HG03460 (cell line): ENCODE data around the gene PLVAP.

Source experiments
- ATAC-seq: cut with Tn5 transposase; IDR thresholded peaks from one replicate; pipeline ENCODE4 v1.9.1; 2021; ENCODE audit not compliant: unreplicated experiment

Gene PLVAP

DNA sequence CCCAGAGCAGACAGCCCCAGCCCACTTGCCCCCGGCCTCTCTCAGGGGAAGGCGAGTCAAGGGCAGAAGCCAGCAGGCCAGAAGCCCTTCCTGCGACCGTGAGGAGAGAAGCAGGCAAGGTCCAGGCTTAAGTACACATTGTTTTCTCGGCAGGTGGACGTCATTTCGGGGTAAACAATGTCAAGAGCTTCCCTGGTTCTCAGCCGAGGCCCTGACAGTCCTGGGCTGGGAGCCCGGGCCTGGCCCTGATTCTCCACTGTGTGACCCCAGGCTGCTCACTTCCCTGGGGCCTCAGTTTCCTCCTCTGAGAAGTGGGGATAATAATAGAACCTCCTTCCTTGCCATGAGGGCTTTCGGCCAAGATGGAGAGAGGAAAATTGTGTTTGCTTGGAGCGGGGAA lies 19.4 kb downstream of the PLVAP start:
- no peak for ATAC-seq

DNA sequence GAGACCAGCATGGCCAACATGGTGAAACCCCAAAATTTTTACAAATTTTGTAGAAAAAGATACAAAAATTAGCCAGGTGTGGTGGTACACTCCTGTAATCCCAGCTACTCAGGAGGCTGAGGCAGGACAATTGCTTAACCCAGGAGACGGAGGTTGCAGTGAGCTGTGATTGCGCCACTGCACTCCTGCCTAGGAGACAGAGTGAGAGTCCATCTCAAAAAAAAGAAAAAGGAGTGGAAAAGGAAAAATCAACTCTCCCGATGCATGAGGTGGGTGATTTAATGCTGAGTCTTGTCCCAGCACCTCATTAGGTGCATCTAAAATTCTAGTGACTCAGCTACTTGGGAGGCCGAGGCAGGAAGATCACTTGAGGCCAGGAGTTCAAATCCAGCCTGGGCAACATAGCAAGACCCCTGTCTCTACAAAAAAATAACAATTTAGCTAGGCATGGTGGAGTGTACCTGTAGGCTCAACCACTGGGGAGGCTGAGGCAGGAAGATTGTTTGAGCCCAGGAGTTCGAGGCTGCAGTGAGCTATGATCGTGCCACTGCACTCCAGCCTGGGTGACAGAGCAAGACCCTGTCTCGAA lies 20.0 kb downstream of the PLVAP start:
- ATAC-seq, result no peak

DNA sequence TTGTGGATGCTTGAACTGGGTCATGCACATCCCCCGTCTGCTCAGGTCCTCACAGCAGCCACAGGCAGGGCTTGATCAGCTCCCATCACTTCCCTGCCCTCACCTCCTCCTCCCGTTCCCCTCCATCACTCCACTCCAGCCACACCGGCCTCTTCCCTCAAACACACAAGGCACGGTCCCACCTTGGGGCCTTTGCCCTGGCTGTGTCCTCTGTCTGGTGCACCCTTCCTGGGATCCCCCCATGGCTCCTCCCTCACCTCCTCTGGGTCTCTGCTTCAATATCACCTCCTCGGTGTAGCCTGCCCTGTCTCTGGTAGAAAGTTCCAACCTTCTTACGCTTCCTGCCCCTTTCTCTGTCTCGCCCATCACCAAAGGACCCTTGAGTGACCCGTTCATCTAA lies 23.8 kb downstream of the PLVAP start:
- no peak for ATAC-seq

DNA sequence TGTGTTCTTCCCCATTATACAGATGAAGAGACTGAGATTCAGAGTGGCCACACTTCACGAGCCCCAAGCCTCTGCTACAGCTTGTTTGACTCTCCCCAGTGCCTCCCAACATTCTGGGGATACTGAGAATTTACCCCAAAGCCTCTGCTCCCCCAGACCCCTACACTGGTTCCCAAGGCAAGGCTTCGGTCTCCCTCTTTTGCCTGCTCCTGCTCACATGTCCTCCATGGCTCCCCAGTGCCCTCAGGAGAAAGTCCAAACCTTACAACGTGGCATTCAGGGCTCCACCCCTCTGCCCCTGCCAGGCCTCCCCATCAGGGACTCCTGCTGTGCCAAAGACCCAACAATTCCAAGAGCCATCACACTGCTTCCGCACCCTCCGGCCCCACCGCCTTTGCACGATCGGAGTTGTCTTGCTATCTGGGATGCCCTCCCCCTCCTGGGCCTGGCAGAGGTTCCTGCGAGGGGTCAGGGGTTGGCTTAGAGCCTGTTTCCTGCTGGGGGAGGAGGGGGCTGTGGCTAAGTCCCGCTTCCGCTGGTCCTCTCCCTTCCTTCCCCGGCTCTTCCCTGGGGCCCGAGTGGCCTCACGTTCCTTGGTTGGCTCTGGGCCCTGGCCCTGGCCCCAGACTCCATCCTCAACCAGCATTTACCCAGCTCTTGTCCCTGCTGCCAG lies 24.4 kb downstream of the PLVAP start:
- ATAC-seq, result no peak

DNA sequence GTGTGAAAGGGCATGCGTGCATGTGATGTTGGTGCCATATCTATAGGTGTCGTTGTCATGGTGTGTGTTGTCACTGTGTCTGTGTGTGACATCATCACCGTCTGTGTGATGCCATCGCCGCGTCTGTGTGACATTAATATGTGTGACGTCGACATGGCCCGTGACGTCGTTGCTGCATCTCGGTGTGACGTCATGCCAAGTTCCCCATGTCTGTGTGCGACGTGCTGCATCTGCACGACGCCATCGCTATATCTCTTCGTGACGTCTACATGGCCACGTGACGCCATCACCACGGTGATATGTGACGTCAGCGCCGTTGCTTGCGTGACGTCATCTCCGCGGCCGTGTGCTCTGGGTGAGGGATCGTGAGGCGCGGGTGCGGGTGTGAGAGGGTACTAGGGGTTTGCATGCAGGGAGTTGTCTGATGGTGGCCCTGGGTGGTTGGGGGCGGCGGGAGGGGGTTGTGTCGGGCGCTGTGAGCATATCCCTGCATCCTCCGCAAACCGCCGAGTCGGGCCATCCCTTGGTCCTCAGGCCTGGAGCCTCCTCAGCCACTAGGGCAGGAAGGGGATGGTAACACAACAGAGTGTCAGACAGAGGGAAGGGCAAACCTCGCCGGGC lies 25.2 kb downstream of the PLVAP start:
- no peak for ATAC-seq

DNA sequence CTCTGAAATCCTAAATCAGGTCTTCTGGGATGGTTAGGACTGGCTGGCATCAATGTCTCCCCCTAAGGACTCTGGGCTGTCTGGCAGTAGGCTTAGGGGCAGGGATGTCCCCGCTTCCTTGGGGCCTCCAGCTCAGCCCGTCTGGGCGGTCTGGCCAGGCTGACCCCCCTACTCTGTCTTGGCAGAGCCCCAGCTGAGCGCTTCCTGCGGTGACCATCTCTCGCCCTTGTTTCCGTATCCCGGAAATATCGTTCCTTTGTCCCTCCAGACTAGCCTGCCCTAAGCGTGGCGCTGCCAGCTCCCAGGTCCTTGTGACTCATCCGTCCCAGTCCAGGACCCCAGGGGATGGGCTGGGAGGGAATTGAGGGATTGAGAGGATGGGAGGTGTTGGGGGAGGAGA lies 28.4 kb downstream of the PLVAP start:
- ATAC-seq, result no peak

DNA sequence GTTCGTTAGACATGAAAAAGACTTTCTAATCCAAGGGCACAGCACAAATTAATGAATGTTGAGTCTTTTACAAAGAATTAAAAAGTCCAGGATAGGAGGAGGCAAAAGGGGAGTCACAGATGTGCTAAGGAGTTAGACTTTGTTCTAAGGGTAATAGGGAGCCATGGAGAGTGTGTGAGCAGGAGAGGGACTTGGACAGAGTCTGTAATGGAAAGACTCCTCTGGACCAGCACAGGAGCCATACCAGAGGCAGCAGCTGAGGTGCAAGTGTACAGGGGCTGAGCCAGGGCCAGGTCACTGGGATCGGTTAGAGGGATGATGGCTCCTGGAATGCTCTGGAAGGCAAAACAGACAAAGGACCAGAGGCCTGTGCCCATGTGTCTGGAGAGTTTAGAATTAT lies 29.3 kb downstream of the PLVAP start:
- ATAC-seq, result no peak

DNA sequence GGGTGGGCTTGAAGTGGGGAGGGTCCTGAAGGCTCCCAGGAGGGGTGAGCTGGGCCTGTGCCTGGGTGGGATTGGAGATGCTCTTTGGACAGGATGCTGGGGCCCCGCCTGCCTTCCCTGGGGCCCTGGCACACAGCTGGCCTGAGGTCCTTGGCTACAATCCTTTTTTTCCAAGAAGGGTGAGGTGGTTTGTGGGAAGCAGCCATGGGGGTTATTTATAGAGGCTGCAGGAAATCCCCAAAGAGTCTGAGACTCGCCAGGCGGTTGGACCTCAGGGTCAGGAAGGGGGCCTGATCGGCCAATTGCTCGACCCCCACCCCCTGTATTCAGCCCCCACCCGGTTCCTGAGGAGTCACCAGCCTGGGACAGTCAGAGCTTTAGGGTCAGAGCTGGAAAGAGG lies 29.8 kb downstream of the PLVAP start:
- ATAC-seq, result no peak

DNA sequence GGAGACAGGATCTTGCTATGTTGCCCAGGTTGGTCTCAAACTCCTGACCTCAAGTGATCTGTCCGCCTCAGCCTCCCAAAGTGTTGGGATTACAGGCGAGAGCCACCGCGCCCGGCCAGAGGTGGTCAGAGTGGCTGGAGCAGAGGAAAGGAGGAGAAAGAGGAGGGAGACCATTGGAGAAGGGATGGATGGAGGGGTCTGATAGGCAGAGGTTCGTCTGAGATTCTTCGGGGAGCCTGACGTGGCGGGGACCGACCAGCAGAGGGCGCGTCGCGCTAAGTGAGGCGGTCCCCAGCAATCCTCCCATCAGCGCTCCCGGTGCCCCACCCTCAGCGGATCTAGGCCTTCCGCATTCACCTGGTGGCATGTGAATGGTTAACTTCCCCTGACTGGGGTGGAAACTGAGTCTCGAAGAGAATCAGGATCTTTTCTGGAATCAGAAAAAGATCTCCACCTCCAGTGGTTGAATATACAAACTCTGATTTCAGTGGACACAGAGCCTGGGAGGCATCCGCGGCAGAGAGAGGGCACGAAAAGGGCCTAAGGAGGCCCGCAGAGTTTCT lies 31.0 kb downstream of the PLVAP start:
- ATAC-seq, result no peak

DNA sequence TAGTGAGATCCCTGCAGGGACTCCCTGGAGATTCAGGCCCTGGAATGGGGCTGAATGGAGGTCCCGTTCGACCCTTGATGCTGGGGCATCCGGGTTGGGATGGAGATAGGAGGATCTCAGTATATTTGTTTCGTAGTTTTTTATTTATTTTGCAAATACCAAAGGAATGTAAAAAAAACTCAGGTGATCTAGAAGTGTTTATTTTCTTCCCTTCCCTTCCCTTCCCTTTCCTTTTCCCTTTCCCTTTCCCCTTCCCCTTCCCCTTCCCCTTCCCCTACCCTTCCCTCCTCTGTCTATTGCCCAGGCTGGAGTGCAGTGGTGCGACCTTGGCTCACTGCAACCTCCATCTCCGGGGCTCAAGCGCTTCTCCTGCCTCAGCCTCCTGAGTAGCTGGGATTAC lies 35.3 kb downstream of the PLVAP start:
- ATAC-seq, result no peak

DNA sequence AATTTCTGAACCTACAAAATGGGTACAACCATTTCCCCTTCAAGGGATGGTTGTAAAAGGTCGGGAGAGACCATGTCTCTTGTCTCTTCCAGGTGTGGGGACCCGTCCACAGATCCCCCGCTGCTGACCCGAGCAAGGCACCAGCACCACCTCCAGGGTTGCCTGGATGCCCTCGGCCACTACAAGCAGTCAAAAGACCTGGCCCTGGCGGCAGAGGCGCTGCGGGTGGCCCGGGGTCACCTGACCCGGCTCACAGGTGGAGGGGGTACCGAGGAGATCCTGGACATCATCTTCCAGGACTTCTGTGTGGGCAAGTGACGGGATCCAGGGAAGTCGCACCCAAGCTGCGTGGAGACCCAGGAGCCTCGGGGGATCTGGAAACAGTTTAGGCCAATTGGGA lies 35.8 kb downstream of the PLVAP start:
- no peak for ATAC-seq

DNA sequence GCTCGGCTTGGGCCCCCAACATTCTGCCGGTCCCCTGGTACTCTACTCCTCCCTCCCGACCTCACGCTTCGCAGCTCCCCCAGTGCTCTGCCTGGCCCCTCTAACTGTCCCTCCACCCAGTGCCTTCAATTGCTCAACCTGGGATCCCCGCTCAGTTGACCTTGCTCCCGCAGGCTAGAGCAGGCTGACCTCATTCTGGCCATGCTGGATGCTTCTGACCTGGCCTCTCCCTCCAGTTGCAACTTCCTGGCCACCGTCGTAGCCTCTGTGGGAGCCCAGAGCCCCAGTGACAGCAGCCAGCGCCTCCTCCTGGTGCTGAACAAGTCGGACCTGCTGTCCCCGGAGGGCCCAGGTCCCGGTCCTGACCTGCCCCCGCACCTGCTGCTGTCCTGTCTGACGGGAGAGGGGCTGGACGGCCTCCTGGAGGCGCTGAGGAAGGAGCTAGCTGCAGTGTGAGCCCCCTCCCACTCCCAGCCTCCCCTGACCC lies 36.2 kb downstream of the PLVAP start:
- ATAC-seq, result no peak

DNA sequence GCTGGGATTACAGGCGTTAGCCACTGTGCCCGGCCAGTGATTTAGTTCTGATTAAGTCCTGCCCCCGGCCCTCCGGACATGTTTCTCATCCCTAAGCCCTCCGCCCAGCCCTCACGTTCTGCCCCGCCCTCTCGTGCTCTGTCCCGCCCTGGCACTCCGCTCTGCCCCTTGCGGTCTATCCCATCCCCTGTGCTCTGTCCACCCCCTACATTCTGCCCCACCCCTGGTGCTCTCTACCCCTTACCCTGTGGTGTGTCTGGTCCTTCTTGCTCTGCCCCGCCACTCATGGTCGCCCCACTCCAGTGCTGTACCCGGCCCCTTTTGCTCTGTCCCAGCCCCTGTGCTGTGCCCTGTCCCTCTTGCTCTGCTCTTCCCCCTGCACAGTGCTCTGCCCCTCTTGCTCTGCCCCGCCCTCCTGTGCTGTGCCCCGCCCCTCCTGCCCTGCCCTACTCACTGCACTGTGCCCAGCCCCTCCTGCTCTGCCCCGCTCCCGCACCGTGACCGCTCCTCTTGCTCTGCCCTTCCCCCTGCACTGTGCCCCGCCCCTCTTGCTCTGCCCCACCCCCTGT lies 36.8 kb downstream of the PLVAP start:
- no peak for ATAC-seq

DNA sequence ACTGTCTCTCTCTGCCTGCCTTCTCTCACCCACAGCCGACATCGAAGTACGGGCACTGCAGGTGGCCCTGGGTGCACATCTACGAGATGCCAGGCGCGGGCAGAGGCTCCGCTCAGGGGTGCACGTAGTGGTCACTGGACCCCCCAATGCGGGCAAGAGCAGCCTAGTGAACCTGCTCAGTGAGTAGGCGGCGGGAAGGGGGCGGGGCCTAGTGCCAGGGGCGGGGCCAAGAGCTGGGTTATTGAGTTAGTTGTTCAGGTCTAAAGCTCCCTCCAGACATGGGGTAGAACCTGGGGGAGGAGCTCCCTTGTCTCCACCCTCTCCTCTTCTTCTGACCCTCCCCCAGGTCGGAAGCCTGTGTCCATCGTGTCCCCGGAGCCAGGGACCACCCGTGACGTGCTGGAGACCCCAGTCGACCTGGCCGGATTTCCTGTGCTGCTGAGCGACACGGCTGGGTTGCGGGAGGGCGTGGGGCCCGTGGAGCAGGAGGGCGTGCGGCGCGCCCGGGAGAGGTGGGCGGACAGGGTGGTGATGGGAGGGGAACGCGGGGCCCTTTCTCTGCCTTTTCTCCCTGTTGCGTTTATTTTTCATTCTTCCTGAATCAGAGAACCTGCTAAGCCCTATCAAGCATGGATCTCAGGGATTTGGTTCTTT lies 37.9 kb downstream of the PLVAP start:
- no peak for ATAC-seq

DNA sequence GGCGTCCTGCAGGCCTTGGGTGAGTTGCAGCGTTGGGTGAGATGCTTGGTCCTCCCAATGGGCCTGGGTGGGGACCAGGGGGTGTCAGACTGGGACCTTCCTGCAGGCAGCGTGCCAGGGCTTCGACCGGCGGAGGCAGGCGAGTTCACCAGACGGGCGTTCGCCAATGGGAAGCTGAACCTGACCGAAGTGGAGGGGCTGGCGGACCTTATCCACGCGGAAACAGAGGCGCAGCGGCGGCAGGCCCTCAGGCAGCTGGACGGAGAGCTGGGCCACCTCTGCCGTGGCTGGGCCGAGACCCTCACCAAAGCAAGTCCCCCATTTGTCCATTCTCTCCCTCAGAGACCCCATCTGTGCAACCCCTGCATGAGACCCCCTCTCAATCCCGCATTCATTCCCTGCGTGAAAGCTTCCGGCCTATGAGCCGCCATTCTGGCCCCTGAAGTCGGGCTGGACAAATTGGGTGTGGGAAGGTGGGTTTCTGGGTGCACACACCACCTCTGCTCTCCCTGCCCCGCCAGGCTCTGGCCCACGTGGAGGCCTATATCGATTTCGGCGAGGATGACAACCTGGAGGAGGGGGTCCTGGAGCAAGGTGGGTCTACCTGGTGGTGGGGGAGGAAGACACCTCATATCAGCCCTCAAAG lies 38.6 kb downstream of the PLVAP start:
- ATAC-seq, result no peak

DNA sequence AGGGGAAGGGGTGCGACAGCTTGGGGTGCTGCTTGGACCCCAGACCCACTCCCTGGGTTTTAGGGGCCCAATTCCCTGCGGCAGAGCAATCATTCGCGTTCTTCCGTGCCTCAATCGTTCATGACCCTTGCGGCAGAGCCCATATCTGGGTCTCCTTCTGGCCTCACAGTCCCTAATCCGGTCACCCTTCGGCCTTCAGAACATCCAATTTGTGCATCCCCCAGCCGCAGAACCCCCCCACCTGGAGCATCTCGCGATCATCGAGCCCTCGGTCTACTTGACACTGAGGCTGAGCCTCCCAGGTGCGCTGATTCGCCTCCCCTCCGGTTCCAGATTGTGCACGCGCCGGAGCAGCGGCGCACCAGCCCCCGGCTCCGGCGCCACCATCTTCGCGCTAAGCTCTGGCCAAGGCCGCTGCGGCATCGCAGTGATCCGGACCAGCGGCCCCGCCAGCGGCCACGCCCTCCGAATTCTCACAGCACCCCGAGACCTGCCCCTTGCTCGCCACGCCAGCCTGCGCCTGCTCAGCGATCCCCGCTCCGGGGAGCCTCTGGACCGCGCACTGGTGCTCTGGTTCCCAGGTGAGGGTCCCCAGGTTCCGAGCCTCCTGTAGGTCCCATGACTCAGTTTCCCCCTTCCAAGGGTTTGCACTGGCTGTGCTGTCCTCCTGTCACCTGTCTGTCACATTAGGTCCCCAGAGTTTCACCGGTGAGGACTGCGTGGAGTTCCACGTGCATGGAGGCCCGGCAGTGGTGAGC lies 39.3 kb downstream of the PLVAP start:
- ATAC-seq, result no peak

DNA sequence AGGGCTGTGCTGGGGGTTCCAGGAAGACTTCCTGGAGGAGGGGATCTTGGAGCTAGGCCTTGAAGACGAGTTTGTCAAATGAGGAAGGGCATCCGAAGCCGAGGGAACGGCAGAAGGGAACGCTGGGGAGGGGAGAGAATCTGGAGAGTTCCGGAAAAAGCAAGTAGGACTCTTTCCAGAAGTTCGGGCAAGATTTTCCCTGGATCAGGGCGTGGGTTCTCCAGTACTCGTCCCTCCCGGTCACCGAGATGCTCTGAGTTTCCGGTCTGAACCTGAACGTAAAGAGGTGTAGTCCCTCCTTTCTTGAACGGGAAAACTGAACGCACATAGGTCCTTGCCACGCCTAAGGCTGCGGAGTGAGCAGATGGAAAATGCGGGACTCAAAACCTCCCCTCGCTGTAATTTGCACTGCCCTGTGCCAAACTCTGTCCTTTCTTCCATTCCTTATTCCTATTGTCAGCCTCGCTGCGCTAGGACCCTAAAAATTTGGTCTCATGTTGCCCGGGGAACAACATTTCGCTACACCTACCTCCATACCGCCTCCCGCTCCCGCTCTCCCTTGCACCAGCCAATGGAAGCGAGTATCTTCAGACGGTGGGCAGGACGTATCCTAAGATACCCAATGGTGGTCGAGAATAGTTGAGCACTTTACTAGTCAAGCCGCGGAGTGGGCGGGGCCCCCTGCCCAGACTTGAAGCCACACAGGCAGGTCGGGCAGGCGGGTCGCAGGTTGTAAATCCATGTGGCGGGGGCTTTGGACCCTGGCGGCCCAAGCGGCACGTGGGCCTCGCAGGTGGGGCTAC lies 40.1 kb downstream of the PLVAP start, which contains the start of gene GTPBP3:
TSS of gene GTPBP3 (plus strand) at position 682 of the 803 bp plus-strand sequence. CDS start at position 741, 59 bp downstream.
- peak; percentile 64 for ATAC-seq

DNA sequence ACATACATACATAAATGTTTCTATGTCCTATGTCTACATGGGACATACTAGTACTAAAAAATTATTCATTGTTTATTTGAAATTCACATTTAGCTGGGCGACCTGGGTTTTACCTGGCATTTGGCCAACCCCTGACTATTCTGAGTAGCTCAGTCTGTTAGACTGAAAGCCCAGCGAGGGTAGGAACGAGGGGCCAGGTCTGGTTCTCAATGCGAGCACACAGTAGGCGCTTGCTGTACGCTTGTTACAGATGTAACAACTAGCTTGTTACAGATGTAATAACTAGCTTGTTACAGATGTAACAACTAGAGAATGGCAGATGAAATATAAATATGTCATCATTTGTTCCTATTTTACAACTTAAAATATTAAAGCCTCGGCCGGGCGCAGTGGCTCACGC lies 41.6 kb downstream of the PLVAP start:
- ATAC-seq, result no peak
